Measurements from ENCODE around the gene PEX3. TPM values are rescaled to one million over a fixed set of nuclear protein-coding genes. Genes with fewer than 3 reads are reported as not detected.

The PEX3 gene
- total RNA-seq, 1 donor, result 19.2 TPM

DNA sequence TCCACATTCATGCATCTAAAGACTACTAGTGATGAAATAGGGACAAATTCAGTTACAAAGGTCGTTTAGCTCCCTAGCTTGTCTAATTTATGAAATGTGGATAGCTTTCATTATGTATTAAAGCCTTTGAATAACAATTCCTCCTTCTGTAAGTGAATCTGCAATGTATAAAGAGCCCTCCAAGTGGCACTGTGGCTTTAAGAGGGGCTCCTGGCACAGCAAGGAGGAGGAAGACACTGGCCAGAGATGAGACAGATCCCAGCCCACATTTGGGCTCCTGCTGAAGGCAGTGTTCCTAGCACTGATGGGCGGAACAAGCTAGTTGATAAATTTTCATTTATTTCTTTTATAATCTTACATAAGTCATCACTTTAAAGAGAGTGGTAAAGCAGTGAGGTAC, 78.5 kb downstream of the PEX3 start:
- H3K27ac ChIP-seq (ENCODE audit: low read depth, low read length), result no peak overlapping the region
- no peaks in the 10 kb centered on the region for H4K20me1 ChIP-seq (ENCODE audit: insufficient read depth, low read length)
- H3K4me3 ChIP-seq (ENCODE audit: insufficient read depth, low read length), result no peak overlapping the region
- TF ChIP-seq, protein P1, sequence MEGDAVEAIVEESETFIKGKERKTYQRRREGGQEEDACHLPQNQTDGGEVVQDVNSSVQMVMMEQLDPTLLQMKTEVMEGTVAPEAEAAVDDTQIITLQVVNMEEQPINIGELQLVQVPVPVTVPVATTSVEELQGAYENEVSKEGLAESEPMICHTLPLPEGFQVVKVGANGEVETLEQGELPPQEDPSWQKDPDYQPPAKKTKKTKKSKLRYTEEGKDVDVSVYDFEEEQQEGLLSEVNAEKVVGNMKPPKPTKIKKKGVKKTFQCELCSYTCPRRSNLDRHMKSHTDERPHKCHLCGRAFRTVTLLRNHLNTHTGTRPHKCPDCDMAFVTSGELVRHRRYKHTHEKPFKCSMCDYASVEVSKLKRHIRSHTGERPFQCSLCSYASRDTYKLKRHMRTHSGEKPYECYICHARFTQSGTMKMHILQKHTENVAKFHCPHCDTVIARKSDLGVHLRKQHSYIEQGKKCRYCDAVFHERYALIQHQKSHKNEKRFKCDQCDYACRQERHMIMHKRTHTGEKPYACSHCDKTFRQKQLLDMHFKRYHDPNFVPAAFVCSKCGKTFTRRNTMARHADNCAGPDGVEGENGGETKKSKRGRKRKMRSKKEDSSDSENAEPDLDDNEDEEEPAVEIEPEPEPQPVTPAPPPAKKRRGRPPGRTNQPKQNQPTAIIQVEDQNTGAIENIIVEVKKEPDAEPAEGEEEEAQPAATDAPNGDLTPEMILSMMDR (IDR thresholded peaks at IDR 0.05; ENCODE audit: extremely low read depth, low read depth, low read length), result peak; percentile 19
- H3K79me2 ChIP-seq (ENCODE audit: insufficient read depth, low read length), result no peaks in the 10 kb centered on the region
- no peak overlapping the region for H2AFZ ChIP-seq (ENCODE audit: low read length)
- H3K27me3 ChIP-seq (ENCODE audit: insufficient read depth, low read length), result peaks cover 4% of the 10 kb centered on the region
- no peaks in the 10 kb centered on the region for H3K9me3 ChIP-seq (ENCODE audit: low read depth, low read length)
- H3K4me1 ChIP-seq (ENCODE audit: insufficient read depth, low read length), result no peaks in the 10 kb centered on the region
- H3K4me2 ChIP-seq (ENCODE audit: insufficient read depth, low read length), result no peak overlapping the region
- no peak for DNase-seq (ENCODE audit: insufficient read length, low spot score, missing footprints)
- no peaks in the 10 kb centered on the region for H3K36me3 ChIP-seq (ENCODE audit: insufficient read depth, low read length)

DNA sequence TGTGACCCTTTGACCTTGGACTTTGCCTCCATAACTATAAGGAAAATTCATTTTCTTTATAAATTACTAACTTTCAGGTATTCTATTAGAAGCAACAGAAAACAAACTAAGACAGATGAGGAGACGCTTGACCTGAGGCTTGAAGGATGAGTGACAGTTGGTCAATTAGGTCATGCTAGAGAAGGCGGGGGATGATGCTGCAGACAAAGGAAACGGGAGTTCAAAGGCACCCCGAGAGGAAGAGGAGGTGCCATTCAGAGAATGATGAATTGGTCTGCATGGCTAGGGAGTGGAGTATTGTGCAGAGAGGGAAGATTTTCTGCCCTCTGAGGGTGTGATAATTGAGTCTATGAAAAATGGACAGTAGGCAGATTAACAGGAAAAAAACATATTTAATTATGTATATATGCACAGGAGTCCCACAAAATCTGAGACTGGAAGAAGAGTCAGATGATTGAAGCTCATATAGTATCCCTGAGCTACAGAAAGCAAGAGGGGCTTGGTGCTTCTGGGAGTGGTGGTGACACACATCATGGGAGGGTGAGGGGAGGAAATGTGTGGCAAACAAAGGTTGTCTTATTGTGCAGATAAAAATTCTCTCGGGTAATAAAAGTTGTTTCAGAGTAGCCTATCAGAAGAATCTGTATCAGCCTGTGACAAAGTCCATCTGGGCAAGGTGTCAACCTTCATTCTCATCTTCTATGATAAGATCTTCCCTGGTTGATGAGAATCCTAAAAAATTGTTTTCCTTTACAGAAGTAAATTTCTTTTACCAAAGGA, 81.3 kb downstream of the PEX3 start:
- TF ChIP-seq, protein P1 (IDR thresholded peaks at IDR 0.05; ENCODE audit: extremely low read depth, low read depth, low read length), result no peak
- Histone ChIP-seq H3K27ac (ENCODE audit: low read depth, low read length) (no peak overlapping the region), H3K9me3 (ENCODE audit: low read depth, low read length) (no peaks in the 10 kb centered on the region), H3K36me3 (ENCODE audit: insufficient read depth, low read length) (no peaks in the 10 kb centered on the region), H4K20me1 (ENCODE audit: insufficient read depth, low read length) (no peaks in the 10 kb centered on the region), H2AFZ (ENCODE audit: low read length) (no peak overlapping the region), H3K79me2 (ENCODE audit: insufficient read depth, low read length) (no peaks in the 10 kb centered on the region), H3K4me1 (ENCODE audit: insufficient read depth, low read length) (peaks cover 5% of the 10 kb centered on the region), H3K27me3 (ENCODE audit: insufficient read depth, low read length) (peaks cover 4% of the 10 kb centered on the region), H3K4me3 (ENCODE audit: insufficient read depth, low read length) (no peak overlapping the region), H3K4me2 (ENCODE audit: insufficient read depth, low read length) (no peak overlapping the region)
- no peak for DNase-seq (ENCODE audit: insufficient read length, low spot score, missing footprints)

- TF ChIP-seq, protein P1 (IDR thresholded peaks at IDR 0.05; ENCODE audit: extremely low read depth, low read depth, low read length), result no peak
- Histone ChIP-seq H3K27me3 (ENCODE audit: insufficient read depth, low read length) (peaks cover 4% of the 10 kb centered on the region), H2AFZ (ENCODE audit: low read length) (no peak overlapping the region), H3K4me1 (ENCODE audit: insufficient read depth, low read length) (peaks cover 5% of the 10 kb centered on the region), H3K4me2 (ENCODE audit: insufficient read depth, low read length) (no peak overlapping the region), H3K4me3 (ENCODE audit: insufficient read depth, low read length) (no peak overlapping the region), H3K27ac (ENCODE audit: low read depth, low read length) (no peak overlapping the region), H3K79me2 (ENCODE audit: insufficient read depth, low read length) (peaks cover 10% of the 10 kb centered on the region), H3K9me3 (ENCODE audit: low read depth, low read length) (no peaks in the 10 kb centered on the region), H3K36me3 (ENCODE audit: insufficient read depth, low read length) (no peaks in the 10 kb centered on the region), H4K20me1 (ENCODE audit: insufficient read depth, low read length) (no peaks in the 10 kb centered on the region)
- no peak for DNase-seq (ENCODE audit: insufficient read length, low spot score, missing footprints)
These were observed 84.6 kb downstream of the PEX3 start for GRCh38 chr6:143535189-143535614.

- Histone ChIP-seq H3K27ac (ENCODE audit: low read depth, low read length) (peak overlapping the region; percentile 28), H3K79me2 (ENCODE audit: insufficient read depth, low read length) (peaks cover 10% of the 10 kb centered on the region), H4K20me1 (ENCODE audit: insufficient read depth, low read length) (no peaks in the 10 kb centered on the region), H3K27me3 (ENCODE audit: insufficient read depth, low read length) (peaks cover 4% of the 10 kb centered on the region), H3K4me3 (ENCODE audit: insufficient read depth, low read length) (peak overlapping the region; percentile 78), H2AFZ (ENCODE audit: low read length) (peak overlapping the region; percentile 88), H3K9me3 (ENCODE audit: low read depth, low read length) (no peaks in the 10 kb centered on the region), H3K4me1 (ENCODE audit: insufficient read depth, low read length) (peaks cover 5% of the 10 kb centered on the region), H3K4me2 (ENCODE audit: insufficient read depth, low read length) (peak overlapping the region; percentile 86), H3K36me3 (ENCODE audit: insufficient read depth, low read length) (no peaks in the 10 kb centered on the region)
- TF ChIP-seq, protein P1 (IDR thresholded peaks at IDR 0.05; ENCODE audit: extremely low read depth, low read depth, low read length), result no peak
- peak; percentile 90 for DNase-seq (ENCODE audit: insufficient read length, low spot score, missing footprints)
These were observed 85.9 kb downstream of the PEX3 start for GRCh38 chr6:143536461-143536865.

All from osteoblast (primary cell).